Endodermal cell (in vitro differentiated cells): Measurements from ENCODE around the gene PDE7B. TPM values are rescaled to one million over a fixed set of nuclear protein-coding genes. Genes with fewer than 3 reads are reported as not detected.

Source experiments
- DNase-seq: peaks from one replicate; pipeline ENCODE4 v3.0.0-alpha.2; 2017
- H3K27ac ChIP-seq: 2 replicates; pipeline ENCODE4 v1.5.1; 2013; ENCODE audit warnings: mild to moderate bottlenecking, low read depth, low read length, moderate library complexity
- H3K27me3 ChIP-seq: 2 replicates; pipeline ENCODE4 v1.6.1; 2013; ENCODE audit warnings: mild to moderate bottlenecking, low read length, moderate library complexity; ENCODE audit not compliant: insufficient read depth, control insufficient read depth, poor library complexity, severe bottlenecking
- H3K36me3 ChIP-seq: 2 replicates; pipeline ENCODE4 v1.7.0; 2013; ENCODE audit warnings: mild to moderate bottlenecking, low read length, moderate library complexity; ENCODE audit not compliant: control insufficient read depth, insufficient read depth
- H3K4me1 ChIP-seq: one replicate; pipeline ENCODE4 v1.7.0; 2013; ENCODE audit warnings: low read length; ENCODE audit not compliant: control insufficient read depth, insufficient read depth
- H3K4me3 ChIP-seq: 2 replicates; pipeline ENCODE4 v1.5.1; 2013; ENCODE audit warnings: mild to moderate bottlenecking, low read length, moderate library complexity
- H3K9ac ChIP-seq: 2 replicates; pipeline ENCODE4 v1.6.1; 2013; ENCODE audit warnings: mild to moderate bottlenecking, low read length, moderate library complexity; ENCODE audit not compliant: poor library complexity, severe bottlenecking; ENCODE audit errors: extremely low read depth
- H3K9me3 ChIP-seq: 2 replicates; pipeline ENCODE4 v1.6.1; 2013; ENCODE audit warnings: mild to moderate bottlenecking, low read length, moderate library complexity; ENCODE audit not compliant: control insufficient read depth
- H3K27ac Mint-ChIP-seq: 2 replicates; pipeline ENCODE4 v1.8.0; 2020; ENCODE audit warnings: mixed read lengths
- H3K27me3 Mint-ChIP-seq: 2 replicates; pipeline ENCODE4 v1.8.0; 2021; ENCODE audit warnings: mild to moderate bottlenecking, mixed read lengths; ENCODE audit not compliant: insufficient read depth
- H3K36me3 Mint-ChIP-seq: 2 replicates; pipeline ENCODE4 v1.8.0; 2020; ENCODE audit warnings: low read depth, mixed read lengths
- H3K4me1 Mint-ChIP-seq: 2 replicates; pipeline ENCODE4 v1.8.0; 2020; ENCODE audit warnings: mixed read lengths
- H3K4me3 Mint-ChIP-seq: 2 replicates; pipeline ENCODE4 v1.8.0; 2020; ENCODE audit warnings: mild to moderate bottlenecking, moderate library complexity, mixed read lengths
- H3K9me3 Mint-ChIP-seq: 2 replicates; pipeline ENCODE4 v1.8.0; 2020; ENCODE audit warnings: mild to moderate bottlenecking, mixed read lengths
- CTCF ChIP-seq: fragments of 200-600 bp; sonication (generic); conservative IDR thresholded peaks from 2 replicates; pipeline ENCODE4 v1.5.0; 2021; ENCODE audit warnings: antibody characterized with exemption, mild to moderate bottlenecking
- WGBS, 2 experiments: methylation state at CpG; one replicate each; pipeline versions ENCODE4 v1.1.5 to v1.1.7; 2013; ENCODE audit warnings: missing lambda C conversion rate in 2 of 2, mixed read lengths in 1 of 2; ENCODE audit not compliant: insufficient coverage in 1 of 2, insufficient read length in 1 of 2; 5-methylcytosine and 5-hydroxymethylcytosine counted together
- total RNA-seq, 2 donors: library from RNA; stranded (reverse); fragmentation: NEBNext Ultra II Directional in 1 of 2; extraction: Animal tissue kit (Norgen Biotek cat#: 25700) in 1 of 2; gene quantifications; 2 replicates in 1 of 2; 3 replicates in 1 of 2; pipeline ENCODE4 v1.2.1, GENCODE V29; 2021

The PDE7B gene
- total RNA-seq, 2 donors from 2014 or later, result 0.26 TPM; not detected in 1

- no peaks in the 10 kb centered on the region for H3K27me3 ChIP-seq
- 92 to 100% methylated on average over 2 to 3 of the region's 3 CpGs for WGBS, 2 experiments
- no peak for TF ChIP-seq CTCF
- DNase-seq, result no peak
- Mint-ChIP-seq H3K27me3 (no peaks in the 10 kb centered on the region), H3K4me3 (no peak overlapping the region), H3K9me3 (no peaks in the 10 kb centered on the region), H3K4me1 (no peaks in the 10 kb centered on the region), H3K36me3 (no peaks in the 10 kb centered on the region), H3K27ac (no peak overlapping the region)
- H3K4me3 ChIP-seq, result no peak overlapping the region
- no peaks in the 10 kb centered on the region for H3K36me3 ChIP-seq
- no peaks in the 10 kb centered on the region for H3K4me1 ChIP-seq
- no peaks in the 10 kb centered on the region for H3K9me3 ChIP-seq
- no peak overlapping the region for H3K27ac ChIP-seq
- H3K9ac ChIP-seq, result no peak overlapping the region
These were observed 103.6 kb downstream of the PDE7B start for GRCh38 chr6:135955099-135955498.

GRCh38 chr6:135962731-135963130, 111.2 kb downstream of the PDE7B start:
- Mint-ChIP-seq H3K4me1 (no peaks in the 10 kb centered on the region), H3K36me3 (no peaks in the 10 kb centered on the region), H3K4me3 (no peak overlapping the region), H3K27ac (no peak overlapping the region), H3K9me3 (peaks cover 8% of the 10 kb centered on the region), H3K27me3 (no peaks in the 10 kb centered on the region)
- no peaks in the 10 kb centered on the region for H3K9me3 ChIP-seq
- H3K36me3 ChIP-seq, result no peaks in the 10 kb centered on the region
- no peak overlapping the region for H3K4me3 ChIP-seq
- H3K4me1 ChIP-seq, result no peaks in the 10 kb centered on the region
- TF ChIP-seq CTCF, result no peak
- no peaks in the 10 kb centered on the region for H3K27me3 ChIP-seq
- H3K27ac ChIP-seq, result no peak overlapping the region
- no peak for DNase-seq
- 83 to 94% methylated on average over 1 to 2 of the region's 2 CpGs for WGBS, 2 experiments
- no peak overlapping the region for H3K9ac ChIP-seq

- Mint-ChIP-seq H3K27me3 (no peaks in the 10 kb centered on the region), H3K27ac (no peak overlapping the region), H3K36me3 (no peaks in the 10 kb centered on the region), H3K4me1 (no peaks in the 10 kb centered on the region), H3K4me3 (no peak overlapping the region), H3K9me3 (no peaks in the 10 kb centered on the region)
- Histone ChIP-seq H3K27me3 (no peaks in the 10 kb centered on the region), H3K4me3 (no peak overlapping the region), H3K36me3 (no peaks in the 10 kb centered on the region), H3K9ac (no peak overlapping the region), H3K27ac (no peak overlapping the region), H3K9me3 (no peaks in the 10 kb centered on the region), H3K4me1 (no peaks in the 10 kb centered on the region)
- no peak for DNase-seq
- WGBS, 2 experiments, result 92 to 98% methylated on average over 5 to 6 of the region's 7 CpGs
- no peak for TF ChIP-seq CTCF
These were observed 119.2 kb downstream of the PDE7B start for GRCh38 chr6:135970750-135971149.
